Measurements from ENCODE around the gene TMEM266.

Gene TMEM266

DNA sequence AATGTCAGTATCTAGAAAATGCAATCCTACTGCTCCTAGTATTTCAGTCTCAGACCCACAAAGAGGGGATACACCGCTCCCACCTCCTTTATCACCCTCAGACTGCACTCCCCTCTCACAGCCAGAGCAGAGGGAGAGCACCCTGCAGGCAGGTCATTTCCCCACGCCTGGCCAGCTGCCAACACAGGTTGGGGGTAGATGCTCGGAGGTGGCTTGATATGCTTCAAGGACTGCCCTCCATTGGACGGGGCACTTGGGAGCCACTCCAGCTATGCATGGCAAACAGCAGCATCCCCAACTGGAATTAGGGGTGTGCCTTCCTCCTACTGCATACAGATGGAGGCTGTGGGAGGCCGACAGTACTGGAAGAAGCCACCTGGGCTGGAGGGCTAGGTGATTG, 41.9 kb downstream of the TMEM266 start:
- Histone ChIP-seq H3K36me3 (ENCODE audit: control insufficient read depth in 2 of 2, insufficient read depth in 1 of 2, low read length in 2 of 2) (no peaks in the 10 kb centered on the region), H3K9me3 (ENCODE audit: control insufficient read depth, insufficient read depth, low read depth, low read length) (no peaks in the 10 kb centered on the region), H3K27ac (ENCODE audit: extremely low read depth, low read depth, low read length) (no peak overlapping the region), H3K4me3 (ENCODE audit: low read depth, low read length) (no peak overlapping the region), H3K4me1 (ENCODE audit: control insufficient read depth, insufficient read depth, low read length) (no peaks in the 10 kb centered on the region)
- ChIA-PET CTCF (no interaction called here), POLR2A (interaction anchor here (0.8 kb wide), 1 partner anchor 11 kb away, joined by 3 read pairs; no protein-coding TSS in a partner anchor)
- TF ChIP-seq ZNF114 (tag by site-specific recombination; IDR thresholded peaks at IDR 0.05) (no peak), ZNF837 (tag by site-specific recombination; IDR thresholded peaks at IDR 0.05) (no peak)
- TF ChIP-seq, protein P1, sequence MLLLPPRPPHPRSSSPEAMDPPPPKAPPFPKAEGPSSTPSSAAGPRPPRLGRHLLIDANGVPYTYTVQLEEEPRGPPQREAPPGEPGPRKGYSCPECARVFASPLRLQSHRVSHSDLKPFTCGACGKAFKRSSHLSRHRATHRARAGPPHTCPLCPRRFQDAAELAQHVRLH (tag by site-specific recombination; IDR thresholded peaks at IDR 0.05): no peak

DNA sequence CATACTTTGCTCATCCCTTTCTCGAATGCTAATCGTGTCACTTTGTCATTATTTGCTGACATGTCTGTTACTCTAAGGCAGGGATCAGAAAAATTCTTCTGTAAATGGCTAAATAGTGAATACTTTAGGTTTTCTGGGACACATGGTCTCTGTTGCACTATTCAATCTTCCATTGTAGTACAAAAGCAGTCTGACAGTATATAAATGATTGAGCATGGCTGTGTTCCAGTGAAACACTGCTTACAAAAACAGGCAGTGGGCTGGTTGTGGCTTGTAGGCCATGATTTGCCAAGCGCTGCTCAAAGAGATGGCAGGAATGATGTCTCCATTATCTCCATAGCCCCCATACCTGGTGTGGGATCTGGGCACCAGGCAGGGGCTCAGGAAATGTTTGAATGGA, 45.6 kb downstream of the TMEM266 start:
- POLR2A ChIA-PET: no interaction called here
- no peaks in the 10 kb centered on the region for H3K4me1 ChIP-seq (ENCODE audit: control insufficient read depth, insufficient read depth, low read length)
- no peaks in the 10 kb centered on the region for H3K36me3 ChIP-seq (ENCODE audit: control insufficient read depth in 2 of 2, insufficient read depth in 1 of 2, low read length in 2 of 2)
- no peak overlapping the region for H3K27ac ChIP-seq (ENCODE audit: extremely low read depth, low read depth, low read length)
- H3K9me3 ChIP-seq (ENCODE audit: control insufficient read depth, insufficient read depth, low read depth, low read length): no peaks in the 10 kb centered on the region
- no peak overlapping the region for H3K4me3 ChIP-seq (ENCODE audit: low read depth, low read length)
- TF ChIP-seq ZNF670 (tag by site-specific recombination; IDR thresholded peaks at IDR 0.05; ENCODE audit: low read depth) (no peak), ZNF510 (tag by site-specific recombination; IDR thresholded peaks at IDR 0.05; ENCODE audit: insufficient replicate concordance) (no peak), ZNF768 (tag by site-specific recombination; IDR thresholded peaks at IDR 0.05) (no peak), SCRT2 (tag by site-specific recombination; IDR thresholded peaks at IDR 0.05) (no peak), ZNF629 (tag by site-specific recombination; IDR thresholded peaks at IDR 0.05) (no peak), ZNF169 (tag by site-specific recombination; IDR thresholded peaks at IDR 0.05) (no peak), ZBTB48 (tag by site-specific recombination; IDR thresholded peaks at IDR 0.05) (no peak), ZNF624 (tag by site-specific recombination; IDR thresholded peaks at IDR 0.05) (no peak), GLIS2 (tag by site-specific recombination; IDR thresholded peaks at IDR 0.05) (no peak)
- TF ChIP-seq, protein P2, sequence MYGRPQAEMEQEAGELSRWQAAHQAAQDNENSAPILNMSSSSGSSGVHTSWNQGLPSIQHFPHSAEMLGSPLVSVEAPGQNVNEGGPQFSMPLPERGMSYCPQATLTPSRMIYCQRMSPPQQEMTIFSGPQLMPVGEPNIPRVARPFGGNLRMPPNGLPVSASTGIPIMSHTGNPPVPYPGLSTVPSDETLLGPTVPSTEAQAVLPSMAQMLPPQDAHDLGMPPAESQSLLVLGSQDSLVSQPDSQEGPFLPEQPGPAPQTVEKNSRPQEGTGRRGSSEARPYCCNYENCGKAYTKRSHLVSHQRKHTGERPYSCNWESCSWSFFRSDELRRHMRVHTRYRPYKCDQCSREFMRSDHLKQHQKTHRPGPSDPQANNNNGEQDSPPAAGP (tag by site-specific recombination; IDR thresholded peaks at IDR 0.05): no peak
- CTCF ChIA-PET: no interaction called here

DNA sequence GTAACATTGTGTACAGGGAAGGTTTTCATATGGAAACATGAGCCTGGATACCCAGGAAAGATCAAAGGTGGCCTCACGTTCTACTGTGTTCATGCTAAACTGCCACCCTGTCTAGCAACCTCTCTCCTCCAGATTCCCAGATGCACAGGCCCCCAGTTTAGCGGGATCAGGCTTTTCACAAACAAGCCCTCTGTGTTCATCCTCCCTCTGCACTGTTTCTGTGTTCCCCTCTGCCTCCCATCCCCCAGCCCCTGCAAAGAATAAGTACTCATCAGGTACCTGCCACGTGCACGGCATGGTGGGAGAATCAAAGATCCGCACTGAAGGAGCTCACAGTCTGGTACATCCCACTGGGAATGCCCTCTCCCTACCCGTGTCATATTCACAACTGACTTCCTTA, 46.1 kb downstream of the TMEM266 start:
- CTCF ChIA-PET: no interaction called here
- Histone ChIP-seq H3K27ac (ENCODE audit: extremely low read depth, low read depth, low read length) (no peak overlapping the region), H3K36me3 (ENCODE audit: control insufficient read depth in 2 of 2, insufficient read depth in 1 of 2, low read length in 2 of 2) (no peaks in the 10 kb centered on the region), H3K4me3 (ENCODE audit: low read depth, low read length) (no peak overlapping the region), H3K9me3 (ENCODE audit: control insufficient read depth, insufficient read depth, low read depth, low read length) (no peaks in the 10 kb centered on the region; the same call in 1 of the 2 replicates), H3K4me1 (ENCODE audit: control insufficient read depth, insufficient read depth, low read length) (no peaks in the 10 kb centered on the region)
- TF ChIP-seq HOXC10 (CRISPR knock-in tag; IDR thresholded peaks at IDR 0.05) (no peak), ZNF843 (tag by site-specific recombination; IDR thresholded peaks at IDR 0.05) (no peak), TCF7L2 (IDR thresholded peaks at IDR 0.05; ENCODE audit: borderline replicate concordance, low read depth, low read length) (no peak), ZNF138 (tag by site-specific recombination; IDR thresholded peaks at IDR 0.05; ENCODE audit: borderline replicate concordance) (no peak), ZFP41 (tag by site-specific recombination; IDR thresholded peaks at IDR 0.05; ENCODE audit: borderline replicate concordance) (no peak), ZNF266 (tag by site-specific recombination; IDR thresholded peaks at IDR 0.05; ENCODE audit: low read depth) (no peak), HOXA7 (CRISPR knock-in tag; IDR thresholded peaks at IDR 0.05; ENCODE audit: borderline replicate concordance) (no peak), ZNF10 (tag by site-specific recombination; IDR thresholded peaks at IDR 0.05) (no peak), ZNF112 (tag by site-specific recombination; IDR thresholded peaks at IDR 0.05) (no peak), ZNF791 (tag by site-specific recombination; IDR thresholded peaks at IDR 0.05) (no peak), ZBTB1 (tag by site-specific recombination; IDR thresholded peaks at IDR 0.05) (no peak)
- TF ChIP-seq, protein P3, sequence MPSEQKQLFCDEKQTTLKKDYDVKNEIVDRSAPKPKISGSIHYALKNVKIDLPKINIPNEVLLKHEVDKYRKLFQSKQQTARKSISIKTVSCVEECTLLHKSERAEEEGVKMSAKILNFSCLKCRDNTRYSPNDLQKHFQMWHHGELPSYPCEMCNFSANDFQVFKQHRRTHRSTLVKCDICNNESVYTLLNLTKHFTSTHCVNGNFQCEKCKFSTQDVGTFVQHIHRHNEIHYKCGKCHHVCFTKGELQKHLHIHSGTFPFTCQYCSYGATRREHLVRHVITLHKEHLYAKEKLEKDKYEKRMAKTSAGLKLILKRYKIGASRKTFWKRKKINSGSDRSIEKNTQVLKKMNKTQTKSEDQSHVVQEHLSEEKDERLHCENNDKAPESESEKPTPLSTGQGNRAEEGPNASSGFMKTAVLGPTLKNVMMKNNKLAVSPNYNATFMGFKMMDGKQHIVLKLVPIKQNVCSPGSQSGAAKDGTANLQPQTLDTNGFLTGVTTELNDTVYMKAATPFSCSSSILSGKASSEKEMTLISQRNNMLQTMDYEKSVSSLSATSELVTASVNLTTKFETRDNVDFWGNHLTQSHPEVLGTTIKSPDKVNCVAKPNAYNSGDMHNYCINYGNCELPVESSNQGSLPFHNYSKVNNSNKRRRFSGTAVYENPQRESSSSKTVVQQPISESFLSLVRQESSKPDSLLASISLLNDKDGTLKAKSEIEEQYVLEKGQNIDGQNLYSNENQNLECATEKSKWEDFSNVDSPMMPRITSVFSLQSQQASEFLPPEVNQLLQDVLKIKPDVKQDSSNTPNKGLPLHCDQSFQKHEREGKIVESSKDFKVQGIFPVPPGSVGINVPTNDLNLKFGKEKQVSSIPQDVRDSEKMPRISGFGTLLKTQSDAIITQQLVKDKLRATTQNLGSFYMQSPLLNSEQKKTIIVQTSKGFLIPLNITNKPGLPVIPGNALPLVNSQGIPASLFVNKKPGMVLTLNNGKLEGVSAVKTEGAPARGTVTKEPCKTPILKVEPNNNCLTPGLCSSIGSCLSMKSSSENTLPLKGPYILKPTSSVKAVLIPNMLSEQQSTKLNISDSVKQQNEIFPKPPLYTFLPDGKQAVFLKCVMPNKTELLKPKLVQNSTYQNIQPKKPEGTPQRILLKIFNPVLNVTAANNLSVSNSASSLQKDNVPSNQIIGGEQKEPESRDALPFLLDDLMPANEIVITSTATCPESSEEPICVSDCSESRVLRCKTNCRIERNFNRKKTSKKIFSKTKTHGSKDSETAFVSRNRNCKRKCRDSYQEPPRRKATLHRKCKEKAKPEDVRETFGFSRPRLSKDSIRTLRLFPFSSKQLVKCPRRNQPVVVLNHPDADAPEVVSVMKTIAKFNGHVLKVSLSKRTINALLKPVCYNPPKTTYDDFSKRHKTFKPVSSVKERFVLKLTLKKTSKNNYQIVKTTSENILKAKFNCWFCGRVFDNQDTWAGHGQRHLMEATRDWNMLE (tag by site-specific recombination; conservative IDR thresholded peaks at IDR 0.05; ENCODE audit: low read depth): no peak
- POLR2A ChIA-PET: no interaction called here
